HCT116 (cell line): ENCODE measurements around the gene SLC6A19. TPM values are rescaled to one million over a fixed set of nuclear protein-coding genes. Genes with fewer than 3 reads are reported as not detected.

Source experiments
- ATAC-seq: fragments of 200-7000 bp; cut with Tn5 transposase; 2 replicates; pipeline ENCODE4 v1.9.1; 2020; ENCODE audit warnings: mild to moderate bottlenecking, moderate library complexity
- Bru-seq: library from RNA; stranded (reverse); fragments of 400-500 nt; gene quantifications from one replicate; lab custom pipeline; 2021; lab: Mats Ljungman, UMichigan
- BruChase-seq, 2 experiments: library from RNA; stranded (reverse); fragments of 400-500 nt; gene quantifications; one replicate each; lab custom pipeline; 2021; lab: Mats Ljungman, UMichigan
- BruUV-seq: library from RNA; stranded (reverse); fragments of 400-500 nt; replicated peaks from 2 replicates; lab custom pipeline; 2021; lab: Mats Ljungman, UMichigan
- CTCF ChIA-PET: fragments of 300-600 bp; sonication (Branson Sonifier 250); formaldehyde crosslinking; loops from one replicate; lab custom pipeline; 2021; ENCODE audit warnings: antibody characterized with exemption; lab: Charles Lee
- POLR2A ChIA-PET: fragments of 300-600, 350-600 bp; sonication (Branson Sonifier 250); formaldehyde crosslinking; loops from one replicate; lab custom pipeline; 2021; ENCODE audit warnings: antibody characterized with exemption; lab: Charles Lee
- RAD21 ChIA-PET, 2 experiments: fragments of 300-600 bp; sonication (Branson Sonifier 250); formaldehyde crosslinking; loops; one replicate each; lab custom pipeline; 2023; ENCODE audit warnings: low total read pairs in 2 of 2; ENCODE audit not compliant: uncharacterized antibody in 2 of 2, unreplicated experiment in 2 of 2, low non-redundant PET in 1 of 2; lab: Charles Lee
- DNase-seq: peaks from one replicate; pipeline ENCODE4 v3.0.0-alpha.2; 2010; ENCODE audit warnings: low read depth, low spot score
- H2AFZ ChIP-seq: fragments of 200-600 bp; shearing (Covaris generic), sonication (generic); 2 replicates; pipeline ENCODE4 v1.6.1; 2017; ENCODE audit warnings: low read depth, mixed run types, mixed read lengths, antibody characterized with exemption, low read length; ENCODE audit not compliant: poor library complexity, severe bottlenecking
- H3K27ac ChIP-seq: 2 replicates; pipeline ENCODE4 v1.5.1; 2012; ENCODE audit warnings: low read depth, low read length
- H3K27me3 ChIP-seq: fragments of 200-600 bp; sonication (generic); 2 replicates; pipeline ENCODE4 v1.6.1; 2016; ENCODE audit warnings: mixed run types, low read length, mixed read lengths; ENCODE audit not compliant: insufficient read depth
- H3K36me3 ChIP-seq, 2 experiments: fragments of 200-500 bp in 1 of 2; fragments of 200-600 bp in 1 of 2; sonication (Bioruptor generic) in 1 of 2; sonication (generic) in 1 of 2; 2 replicates each; pipeline versions ENCODE4 v1.5.1 to v1.6.1; 2014 to 2016; ENCODE audit warnings: low read length in 2 of 2, inconsistent platforms in 1 of 2, mixed read lengths in 1 of 2, mixed run types in 1 of 2; ENCODE audit not compliant: insufficient read depth in 2 of 2, control insufficient read depth in 1 of 2
- H3K4me1 ChIP-seq, 2 experiments: fragments of 200-600 bp in 1 of 2; sonication (generic) in 1 of 2; 2 replicates each; pipeline versions ENCODE4 v1.5.1 to v1.6.1; 2012 to 2017; ENCODE audit warnings: low read length in 2 of 2, inconsistent platforms in 1 of 2, mild to moderate bottlenecking in 1 of 2, mixed read lengths in 1 of 2, mixed run types in 1 of 2, moderate library complexity in 1 of 2; ENCODE audit not compliant: insufficient read depth in 2 of 2, control insufficient read depth in 1 of 2
- H3K4me2 ChIP-seq: fragments of 200-600 bp; sonication (generic); 2 replicates; pipeline ENCODE4 v1.6.1; 2017; ENCODE audit warnings: mixed run types, low read length, mixed read lengths
- H3K4me3 ChIP-seq, 2 experiments: fragments of 200-600 bp in 1 of 2; sonication (generic) in 1 of 2; replicated peaks in 1 of 2; 2 replicates each; pipeline ENCODE4 v1.5.1; 2011 to 2016; ENCODE audit warnings: low read length in 2 of 2, control low read depth in 1 of 2, low read depth in 1 of 2, mild to moderate bottlenecking in 1 of 2, mixed read lengths in 1 of 2, mixed run types in 1 of 2
- H3K79me2 ChIP-seq: fragments of 200-600 bp; sonication (generic); 2 replicates; pipeline ENCODE4 v1.6.1; 2017; ENCODE audit warnings: mild to moderate bottlenecking, mixed run types, low read length, moderate library complexity, mixed read lengths; ENCODE audit not compliant: insufficient read depth
- H3K9ac ChIP-seq: fragments of 200-600 bp; sonication (generic); 2 replicates; pipeline ENCODE4 v1.6.1; 2016; ENCODE audit warnings: low read length, mixed read lengths
- H3K9me2 ChIP-seq: fragments of 200-600 bp; sonication (generic), shearing (Covaris generic); 2 replicates; pipeline ENCODE4 v1.6.1; 2017; ENCODE audit warnings: mixed run types, mild to moderate bottlenecking, moderate library complexity; ENCODE audit not compliant: insufficient read depth
- H3K9me3 ChIP-seq, 2 experiments: fragments of 200-500 bp in 1 of 2; fragments of 200-600 bp in 1 of 2; sonication (Bioruptor generic) in 1 of 2; sonication (generic) in 1 of 2; 2 replicates each; pipeline ENCODE4 v1.6.1; 2014 to 2017; ENCODE audit warnings: low read length in 2 of 2, mixed read lengths in 2 of 2, inconsistent platforms in 1 of 2, low read depth in 1 of 2, mild to moderate bottlenecking in 1 of 2, mixed run types in 1 of 2, moderate library complexity in 1 of 2; ENCODE audit not compliant: control insufficient read depth in 1 of 2, insufficient read depth in 1 of 2
- H4K20me1 ChIP-seq: fragments of 200-600 bp; sonication (generic), shearing (Covaris generic); 2 replicates; pipeline ENCODE4 v1.6.1; 2017; ENCODE audit warnings: mixed run types, mild to moderate bottlenecking, moderate library complexity; ENCODE audit not compliant: insufficient read depth
- CBX3 ChIP-seq: IDR thresholded peaks from 2 replicates; pipeline ENCODE4 v1.6.1; 2012; ENCODE audit warnings: low read depth
- ELF1 ChIP-seq: IDR thresholded peaks from 2 replicates; pipeline ENCODE4 v1.6.1; 2012; ENCODE audit warnings: low read depth, borderline replicate concordance
- EZH2phosphoT487 ChIP-seq: fragments of 200-600 bp; IDR thresholded peaks from 2 replicates; pipeline ENCODE4 v1.6.1; 2018; ENCODE audit warnings: antibody characterized with exemption, borderline replicate concordance
- JUND ChIP-seq: IDR thresholded peaks from 2 replicates; pipeline ENCODE4 v1.6.1; 2012
- POLR2A ChIP-seq: IDR thresholded peaks from 2 replicates; pipeline ENCODE4 v1.7.0; 2011; ENCODE audit warnings: borderline replicate concordance; ENCODE audit not compliant: insufficient read depth, insufficient read length; ENCODE audit errors: extremely low read depth
- SRF ChIP-seq: IDR thresholded peaks from 2 replicates; pipeline ENCODE4 v1.6.1; 2012; ENCODE audit warnings: low read depth
- YY1 ChIP-seq: IDR thresholded peaks from 2 replicates; pipeline ENCODE4 v1.6.1; 2011; ENCODE audit warnings: low read length, low read depth, moderate library complexity, mild to moderate bottlenecking; ENCODE audit not compliant: insufficient replicate concordance; ENCODE audit errors: extremely low read depth
- intact Hi-C: fragments of 100-400 bp; cut with micrococcal nuclease; formaldehyde crosslinking; loops from 2 replicates; pipeline ENCODE4 v1.10.0; 2022
- long read RNA-seq: library from polyadenylated mRNA; unstranded; transcript quantifications from one replicate; pipeline ENCODE4 v2.0.0, GENCODE V29; 2021; ENCODE audit not compliant: unreplicated experiment
- polyA plus RNA-seq: library from polyadenylated mRNA; unstranded; fragments of >200 nt; gene quantifications from 2 replicates; pipeline ENCODE4 v1.2.1, GENCODE V29; 2012; ENCODE audit warnings: missing spikeins
- total RNA-seq: library from RNA; stranded (reverse); gene quantifications from one replicate; pipeline ENCODE4 v1.2.1, GENCODE V29; 2021; ENCODE audit not compliant: unreplicated experiment
- TF ChIP-seq, protein P1 (sequence below): IDR thresholded peaks from 2 replicates; pipeline ENCODE4 v1.6.1; 2012; ENCODE audit warnings: low read depth

The SLC6A19 gene
- total RNA-seq (not detected), Bru-seq, nascent RNA (not detected), BruChase-seq, experiment 1, labeled RNA remaining after a 6-hour chase (percentile 4 among the genes with signal in this experiment), BruChase-seq, experiment 2, labeled RNA remaining after a 2-hour chase (not detected)
- polyA plus RNA-seq: not detected in 2 replicates
- long read RNA-seq: 0 reads

- ChIA-PET RAD21 (no interaction called here), POLR2A (no interaction called here), CTCF (no interaction called here)
- Histone ChIP-seq H3K9me2 (no peaks in the 10 kb centered on the region), H3K4me1 (0 out of 4 replicates have a peak, but pooled peaks cover 0 to 3% of the 10 kb centered on the region in 2 experiments), H3K4me2 (no peak within 1 kb of the TSS), H3K36me3 (no peaks in the 10 kb centered on the region), H3K27me3 (peaks cover 11% of the 10 kb centered on the region; the same call in 1 of the 2 replicates), H3K9me3 (no peaks in the 10 kb centered on the region), H3K79me2 (no peaks in the 10 kb centered on the region), H3K9ac (no peak within 1 kb of the TSS), H2AFZ (no peak within 1 kb of the TSS), H3K4me3 (no peak within 1 kb of the TSS), H3K27ac (no peak within 1 kb of the TSS), H4K20me1 (no peaks in the 10 kb centered on the region)
- DNase-seq: no peak
- TF ChIP-seq POLR2A (no peak), YY1 (no peak), ELF1 (no peak), EZH2phosphoT487 (no peak), SRF (no peak), CBX3 (no peak), JUND (no peak)
- TF ChIP-seq, protein P1, sequence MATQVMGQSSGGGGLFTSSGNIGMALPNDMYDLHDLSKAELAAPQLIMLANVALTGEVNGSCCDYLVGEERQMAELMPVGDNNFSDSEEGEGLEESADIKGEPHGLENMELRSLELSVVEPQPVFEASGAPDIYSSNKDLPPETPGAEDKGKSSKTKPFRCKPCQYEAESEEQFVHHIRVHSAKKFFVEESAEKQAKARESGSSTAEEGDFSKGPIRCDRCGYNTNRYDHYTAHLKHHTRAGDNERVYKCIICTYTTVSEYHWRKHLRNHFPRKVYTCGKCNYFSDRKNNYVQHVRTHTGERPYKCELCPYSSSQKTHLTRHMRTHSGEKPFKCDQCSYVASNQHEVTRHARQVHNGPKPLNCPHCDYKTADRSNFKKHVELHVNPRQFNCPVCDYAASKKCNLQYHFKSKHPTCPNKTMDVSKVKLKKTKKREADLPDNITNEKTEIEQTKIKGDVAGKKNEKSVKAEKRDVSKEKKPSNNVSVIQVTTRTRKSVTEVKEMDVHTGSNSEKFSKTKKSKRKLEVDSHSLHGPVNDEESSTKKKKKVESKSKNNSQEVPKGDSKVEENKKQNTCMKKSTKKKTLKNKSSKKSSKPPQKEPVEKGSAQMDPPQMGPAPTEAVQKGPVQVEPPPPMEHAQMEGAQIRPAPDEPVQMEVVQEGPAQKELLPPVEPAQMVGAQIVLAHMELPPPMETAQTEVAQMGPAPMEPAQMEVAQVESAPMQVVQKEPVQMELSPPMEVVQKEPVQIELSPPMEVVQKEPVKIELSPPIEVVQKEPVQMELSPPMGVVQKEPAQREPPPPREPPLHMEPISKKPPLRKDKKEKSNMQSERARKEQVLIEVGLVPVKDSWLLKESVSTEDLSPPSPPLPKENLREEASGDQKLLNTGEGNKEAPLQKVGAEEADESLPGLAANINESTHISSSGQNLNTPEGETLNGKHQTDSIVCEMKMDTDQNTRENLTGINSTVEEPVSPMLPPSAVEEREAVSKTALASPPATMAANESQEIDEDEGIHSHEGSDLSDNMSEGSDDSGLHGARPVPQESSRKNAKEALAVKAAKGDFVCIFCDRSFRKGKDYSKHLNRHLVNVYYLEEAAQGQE: no peak
- intact Hi-C loops: no loop called here
- BruUV-seq: no TSS peak
- no peak for ATAC-seq
These were observed at the start of gene SLC6A19 for GRCh38 chr5:1201327-1202025. Gene SLC6A19 (plus strand): TSS chr5:1201595. CDS start chr5:1201651, 56 bp downstream.
